GM19240 (cell line): ENCODE measurements around the gene CDH23.

Source experiments
- DNase-seq: peaks from one replicate; pipeline ENCODE4 v3.0.0; 2011; ENCODE audit warnings: low spot score; ENCODE audit not compliant: insufficient read length

Gene CDH23

GRCh38 chr10:71618598-71618997, 221.9 kb downstream of the CDH23 start:
- no peak for DNase-seq

GRCh38 chr10:71620642-71621041, 223.9 kb downstream of the CDH23 start:
- DNase-seq, result no peak

- no peak for DNase-seq
These were observed 224.8 kb downstream of the CDH23 start for GRCh38 chr10:71621231-71622153.

GRCh38 chr10:71622154-71622526, 225.4 kb downstream of the CDH23 start:
- no peak for DNase-seq

- no peak for DNase-seq
These were observed 225.9 kb downstream of the CDH23 start for GRCh38 chr10:71622616-71623015.

- no peak for DNase-seq
These were observed 226.6 kb downstream of the CDH23 start for GRCh38 chr10:71623098-71623985.

- DNase-seq, result no peak
These were observed 227.2 kb downstream of the CDH23 start for GRCh38 chr10:71623986-71624291.

- no peak for DNase-seq
These were observed 228.9 kb downstream of the CDH23 start for GRCh38 chr10:71625445-71626175.

- DNase-seq, result no peak
These were observed 230.7 kb downstream of the CDH23 start for GRCh38 chr10:71627230-71627939.

GRCh38 chr10:71627956-71628355, 231.2 kb downstream of the CDH23 start:
- DNase-seq, result no peak

GRCh38 chr10:71629131-71629530, 232.4 kb downstream of the CDH23 start:
- DNase-seq, result no peak

GRCh38 chr10:71630168-71630567, 233.4 kb downstream of the CDH23 start:
- no peak for DNase-seq

GRCh38 chr10:71631007-71631861, 234.5 kb downstream of the CDH23 start:
- DNase-seq, result no peak

- no peak for DNase-seq
These were observed 235.6 kb downstream of the CDH23 start for GRCh38 chr10:71632200-71632820.

GRCh38 chr10:71632896-71633600, 236.3 kb downstream of the CDH23 start:
- DNase-seq, result no peak

- DNase-seq, result no peak
These were observed 237.2 kb downstream of the CDH23 start for GRCh38 chr10:71633920-71634319.

GRCh38 chr10:71634531-71635164, 237.9 kb downstream of the CDH23 start:
- DNase-seq, result no peak

- DNase-seq, result no peak
These were observed 238.6 kb downstream of the CDH23 start for GRCh38 chr10:71635251-71635866.
